Left lung (tissue), 10 donors: Measurements from ENCODE around the gene CD63. TPM values are rescaled to one million over a fixed set of nuclear protein-coding genes. Genes with fewer than 3 reads are reported as not detected.
"Not testable (repeated sequence)": the region's sequence is repeated elsewhere in the genome, so short reads cannot be mapped to it uniquely, and the experiment has no call there.

Source experiments
- ATAC-seq: fragments of 200-7000 bp; cut with Tn5 transposase; one replicate; pipeline ENCODE4 v1.9.1; 2020; ENCODE audit warnings: moderate library complexity
- DNase-seq, 4 donors: peaks; one replicate each; pipeline ENCODE4 v3.0.0-alpha.2; 2013 to 2020
- H3K27ac ChIP-seq, 2 donors: fragments of 200-600 bp; sonication (generic) in 1 of 2; one replicate each; pipeline versions ENCODE4 v1.5.0 to v1.8.0; 2020 to 2021
- H3K27me3 ChIP-seq, 2 donors: fragments of 200-600 bp; sonication (generic) in 1 of 2; one replicate each; pipeline versions ENCODE4 v1.5.0 to v1.8.0; 2020 to 2021
- H3K36me3 ChIP-seq, 2 donors: fragments of 200-600 bp; sonication (generic) in 1 of 2; one replicate each; pipeline versions ENCODE4 v1.5.0 to v1.8.0; 2020 to 2021
- H3K4me1 ChIP-seq, 2 donors: fragments of 200-600 bp; one replicate each; pipeline ENCODE4 v1.8.0; 2021
- H3K4me3 ChIP-seq, 2 donors: fragments of 200-600 bp; sonication (generic) in 1 of 2; one replicate each; pipeline versions ENCODE4 v1.5.0 to v1.8.0; 2020 to 2021; ENCODE audit warnings: mild to moderate bottlenecking in 1 of 2
- H3K9me3 ChIP-seq, 2 donors: fragments of 200-600 bp; sonication (generic) in 1 of 2; one replicate each; pipeline versions ENCODE4 v1.5.0 to v1.8.0; 2020 to 2021
- CTCF ChIP-seq, 2 donors: fragments of 200-600 bp; sonication (generic) in 1 of 2; IDR thresholded peaks; one replicate each; pipeline versions ENCODE4 v1.5.0 to v1.8.0; 2021; ENCODE audit warnings: antibody characterized with exemption in 2 of 2
- intact Hi-C, 2 donors: fragments of 100-400 bp; cut with DNase I; formaldehyde crosslinking; loops; one replicate each; pipeline versions ENCODE4 v1.11.2 to v1.14.2; 2022
- polyA plus RNA-seq, 6 donors: library from polyadenylated mRNA; unstranded; fragments of 120-200 nt; gene quantifications; one replicate each; pipeline ENCODE4 v1.2.1, GENCODE V29; 2013; ENCODE audit not compliant: insufficient read length in 6 of 6
- total RNA-seq, 2 donors: library from RNA; stranded (reverse); fragmentation: NEBNext Ultra II Directional; extraction: Animal tissue kit (Norgen Biotek cat#: 25700); gene quantifications; one replicate each; pipeline ENCODE4 v1.2.1, GENCODE V29; 2021
- donor health status: DM: no; HTN: yes; CAD: no.
- donor health status: DM: no; HTN: no; CAD: no.

Gene CD63
- total and polyA plus RNA-seq, 8 donors = 585 to 1,766 (median 677) TPM

GRCh38 chr12:55771736-55772135 lies 42.9 kb upstream of the CD63 start:
- Histone ChIP-seq H3K4me1 (no peaks in the 10 kb centered on the region), H3K27me3 (no peaks in the 10 kb centered on the region), H3K9me3 (no peaks in the 10 kb centered on the region), H3K27ac (no peak overlapping the region), H3K36me3 (peaks cover 0 to 75% of the 10 kb centered on the region in 2 donors), H3K4me3 (no peak overlapping the region)
- DNase-seq = no peak
- no peak for ATAC-seq
- no peak for TF ChIP-seq CTCF (IDR thresholded peaks at IDR 0.05)
- intact Hi-C loops = no loop called here

- no peak overlapping the region for H3K4me3 ChIP-seq
- no peak for TF ChIP-seq CTCF (IDR thresholded peaks at IDR 0.05)
- no peaks in the 10 kb centered on the region for H3K27me3 ChIP-seq
- H3K9me3 ChIP-seq = no peaks in the 10 kb centered on the region
- no peak overlapping the region for H3K27ac ChIP-seq
- intact Hi-C loops = no loop called here
- ATAC-seq = no peak
- peaks cover 0 to 72% of the 10 kb centered on the region in 2 donors for H3K36me3 ChIP-seq
- no peak for DNase-seq
- H3K4me1 ChIP-seq = no peaks in the 10 kb centered on the region
Measured at GRCh38 chr12:55767156-55767555, 38.3 kb upstream of the CD63 start.

GRCh38 chr12:55765736-55766290 lies 37.0 kb upstream of the CD63 start:
- no peaks in the 10 kb centered on the region for H3K9me3 ChIP-seq
- ATAC-seq (no peak), DNase-seq (no peak)
- no peak for TF ChIP-seq CTCF (IDR thresholded peaks at IDR 0.05)
- H3K4me1 ChIP-seq = no peaks in the 10 kb centered on the region
- H3K27me3 ChIP-seq = no peaks in the 10 kb centered on the region
- H3K27ac ChIP-seq = no peak overlapping the region
- intact Hi-C loops = no loop called here
- H3K36me3 ChIP-seq = peaks cover 0 to 72% of the 10 kb centered on the region in 2 donors
- no peak overlapping the region for H3K4me3 ChIP-seq

- DNase-seq (no peak), ATAC-seq (no peak)
- Histone ChIP-seq H3K4me3 (no peak overlapping the region), H3K27me3 (no peaks in the 10 kb centered on the region), H3K36me3 (peaks cover 0 to 83% of the 10 kb centered on the region in 2 donors), H3K4me1 (no peaks in the 10 kb centered on the region), H3K9me3 (no peaks in the 10 kb centered on the region), H3K27ac (no peak overlapping the region)
- no peak for TF ChIP-seq CTCF (IDR thresholded peaks at IDR 0.05)
- intact Hi-C loops = no loop called here
Measured at GRCh38 chr12:55762646-55763045, 33.8 kb upstream of the CD63 start.

GRCh38 chr12:55760663-55761062 lies 31.9 kb upstream of the CD63 start:
- intact Hi-C loops = no loop called here
- H3K4me1 ChIP-seq = no peaks in the 10 kb centered on the region
- no peaks in the 10 kb centered on the region for H3K9me3 ChIP-seq
- no peak overlapping the region for H3K4me3 ChIP-seq
- ATAC-seq (no peak), DNase-seq (no peak)
- no peak for TF ChIP-seq CTCF (IDR thresholded peaks at IDR 0.05)
- H3K27me3 ChIP-seq = no peaks in the 10 kb centered on the region
- peaks cover 0 to 88% of the 10 kb centered on the region in 2 donors for H3K36me3 ChIP-seq
- no peak overlapping the region for H3K27ac ChIP-seq

GRCh38 chr12:55758575-55758974 lies 29.8 kb upstream of the CD63 start:
- H3K9me3 ChIP-seq, DNase-seq, ATAC-seq, H3K27ac ChIP-seq, H3K4me1 ChIP-seq, intact Hi-C loops, H3K4me3 ChIP-seq, H3K27me3 ChIP-seq: not testable (repeated sequence)
- peaks cover 0 to 96% of the 10 kb centered on the region in 2 donors for H3K36me3 ChIP-seq
